HG03521 (cell line): ENCODE data around the gene ITGAD.
"Not testable (repeated sequence)": the region's sequence is repeated elsewhere in the genome, so short reads cannot be mapped to it uniquely, and the experiment has no call there.

Source experiments
- ATAC-seq: cut with Tn5 transposase; IDR thresholded peaks from one replicate; pipeline ENCODE4 v1.9.1; 2021; ENCODE audit warnings: mild to moderate bottlenecking, moderate library complexity; ENCODE audit not compliant: unreplicated experiment

Gene ITGAD

DNA sequence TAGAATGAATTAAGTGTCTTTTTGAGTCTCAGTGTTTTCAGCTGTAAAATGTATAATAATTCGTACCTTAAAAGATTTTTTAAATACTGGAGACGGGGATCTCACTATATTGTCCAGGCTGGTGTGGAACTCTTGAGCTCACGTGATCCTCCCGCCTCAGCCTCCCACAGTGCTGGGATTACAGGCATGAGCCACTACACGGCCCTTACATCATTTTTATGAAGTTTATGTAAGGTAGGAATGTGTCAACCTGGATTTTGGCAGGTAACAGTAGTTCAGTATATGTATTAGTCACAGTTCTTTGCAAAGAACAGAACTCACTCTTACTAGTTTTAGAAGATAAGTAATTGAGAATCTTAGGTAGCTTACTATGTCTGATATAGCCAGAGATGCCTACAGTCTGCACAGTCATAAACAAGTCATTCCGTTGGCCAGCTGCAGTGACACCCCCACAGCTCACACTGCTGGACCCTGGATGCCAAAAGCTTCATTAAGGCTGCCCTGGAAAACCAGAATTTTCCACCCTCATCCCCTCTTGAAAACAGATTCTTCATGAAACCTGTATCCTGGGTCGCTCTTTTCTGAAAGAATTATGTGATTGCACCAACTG is 35.6 kb downstream of the ITGAD start:
- no peak for ATAC-seq

DNA sequence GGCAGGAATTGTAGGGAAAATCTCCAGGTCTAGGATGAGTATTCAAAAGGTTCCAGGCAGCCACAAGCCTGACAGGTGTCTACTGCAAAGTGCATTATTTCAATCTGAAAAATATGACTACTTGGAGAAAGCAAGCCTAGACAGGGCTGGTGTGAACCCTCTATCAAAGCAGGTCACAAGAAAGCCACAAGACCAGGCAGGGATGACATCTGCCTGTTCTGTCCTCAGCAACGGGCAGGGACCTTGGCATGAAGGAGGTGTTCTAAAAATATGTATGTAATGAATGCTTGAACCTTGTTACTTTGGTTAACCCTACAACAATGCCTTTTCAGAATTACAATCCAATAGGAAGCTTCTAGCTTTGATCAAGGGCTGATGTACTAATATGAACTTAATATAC is 36.2 kb downstream of the ITGAD start:
- ATAC-seq: no peak

DNA sequence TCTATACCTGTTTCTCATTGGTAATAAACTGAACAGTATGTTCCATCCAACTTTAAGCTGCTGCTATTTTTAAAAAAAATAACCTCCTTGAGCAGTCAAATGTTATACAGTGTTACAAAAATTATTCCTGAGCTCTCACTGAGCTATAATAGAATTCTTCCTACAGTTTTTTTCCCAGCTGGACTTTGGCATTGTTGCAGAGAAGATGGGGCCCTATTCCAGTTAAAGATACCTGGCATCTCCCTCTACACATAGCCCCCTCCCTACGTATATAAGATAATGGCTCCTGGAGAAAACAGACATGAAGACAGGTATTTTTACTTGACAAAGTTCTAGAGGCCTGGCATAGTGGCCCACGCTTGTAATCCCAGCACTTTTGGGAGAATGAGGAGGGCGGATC is 36.7 kb downstream of the ITGAD start:
- ATAC-seq: no peak

GRCh38 chr16:31430380-31431052 is 37.4 kb downstream of the ITGAD start:
- no peak for ATAC-seq

DNA sequence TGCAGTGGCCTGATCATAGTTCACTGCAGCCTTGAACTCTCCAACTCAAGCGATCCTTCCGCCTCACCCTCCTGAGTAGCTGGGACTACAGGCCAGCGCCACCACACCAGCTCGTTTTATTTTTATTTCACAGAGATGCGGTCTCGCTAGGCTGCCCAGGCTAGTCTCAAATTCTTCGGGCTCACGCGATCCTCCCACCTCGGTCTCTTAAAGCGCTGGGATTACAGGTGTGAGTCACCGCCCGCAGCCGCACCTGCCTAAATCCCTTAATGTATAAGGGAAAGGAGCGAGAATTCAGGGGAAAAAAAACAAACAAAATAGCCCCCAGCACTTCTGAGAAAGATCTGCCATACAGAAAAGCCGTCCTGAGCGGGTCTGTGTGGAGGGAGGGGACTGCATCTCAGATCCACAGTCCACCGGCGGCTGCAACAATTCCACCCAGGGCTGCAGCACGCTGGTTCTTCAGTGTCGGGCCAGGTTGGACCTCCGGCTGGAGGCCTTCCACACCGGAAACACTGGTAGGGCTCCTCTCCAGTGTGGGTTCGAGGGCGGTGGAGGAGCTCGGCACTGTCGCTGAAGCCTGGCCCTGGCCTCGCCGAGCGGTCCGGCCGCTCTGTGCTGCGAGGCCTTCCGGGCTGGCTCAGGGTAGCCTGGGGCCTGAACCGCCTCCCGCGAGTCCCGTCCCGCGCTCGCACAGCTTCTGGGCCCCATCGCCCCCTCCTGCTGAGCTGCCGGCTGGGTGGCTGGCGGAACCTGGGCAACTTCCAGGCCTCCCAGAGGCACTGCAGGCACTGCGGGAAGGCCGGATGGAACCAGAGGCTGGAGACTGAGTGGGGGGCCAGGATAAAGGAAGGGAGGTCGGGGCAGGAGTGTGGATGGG is 42.4 kb downstream of the ITGAD start:
- no peak for ATAC-seq

- no peak for ATAC-seq
Observed at GRCh38 chr16:31436221-31437045, 43.3 kb downstream of the ITGAD start.

- ATAC-seq: no peak
Observed at GRCh38 chr16:31438414-31438813, 45.3 kb downstream of the ITGAD start.

DNA sequence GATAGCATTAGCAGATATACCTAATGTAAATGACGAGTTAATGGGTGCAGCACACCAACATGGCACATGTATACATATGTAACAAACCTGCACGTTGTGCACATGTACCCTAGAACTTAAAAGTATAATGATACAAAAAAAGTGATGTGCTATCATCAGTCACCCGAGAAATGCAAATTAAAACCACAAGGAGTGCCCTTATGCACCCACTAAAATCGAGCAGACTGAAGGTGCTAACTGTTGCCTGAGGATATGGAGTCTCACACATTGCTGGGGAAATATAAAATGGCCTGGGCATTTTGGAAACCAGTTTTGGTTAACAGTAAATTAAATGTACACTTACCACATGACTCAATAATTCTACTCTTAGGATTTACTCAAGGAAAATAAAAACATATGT is 45.9 kb downstream of the ITGAD start:
- not testable (repeated sequence) for ATAC-seq

DNA sequence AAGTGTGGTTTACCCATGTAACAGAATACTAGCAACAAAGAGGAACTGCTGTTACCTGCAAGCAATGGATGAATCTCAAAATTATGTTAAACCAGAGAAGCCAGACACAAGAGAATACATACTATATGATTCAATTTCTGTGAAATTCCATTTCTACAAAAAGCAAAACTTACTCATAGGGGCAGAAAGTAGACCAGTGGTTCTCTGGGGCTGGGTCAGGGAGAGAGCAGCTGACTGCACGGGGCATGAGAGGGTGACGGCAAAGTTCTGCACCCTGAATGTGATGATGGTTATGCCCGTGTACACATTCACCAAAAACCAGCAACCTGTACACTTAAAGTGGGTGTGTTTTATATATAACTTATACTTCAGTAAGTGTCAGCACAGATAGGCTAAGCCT is 46.4 kb downstream of the ITGAD start:
- no peak for ATAC-seq

- no peak for ATAC-seq
Observed at GRCh38 chr16:31440516-31441184, 47.5 kb downstream of the ITGAD start.

DNA sequence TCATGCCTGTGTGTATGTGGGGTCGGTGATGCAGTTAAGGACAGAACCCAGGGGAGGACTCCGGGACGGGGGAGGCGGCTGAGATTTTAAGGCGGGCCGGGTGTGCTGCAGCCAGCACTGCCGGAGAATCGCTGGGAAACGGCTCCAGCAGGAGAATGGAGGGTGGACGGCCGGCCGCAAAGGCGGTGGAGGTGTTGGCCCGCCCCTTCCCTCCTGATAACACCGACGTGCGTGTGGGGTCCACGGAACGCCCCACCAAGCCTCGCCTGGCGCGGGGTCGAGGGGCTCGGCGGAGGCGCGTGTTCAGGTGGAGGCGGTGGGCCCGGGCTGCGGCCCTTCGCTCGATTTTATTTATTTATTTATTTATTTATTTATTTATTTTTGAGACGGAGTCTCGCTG is 48.8 kb downstream of the ITGAD start:
- ATAC-seq: no peak

- not testable (repeated sequence) for ATAC-seq
Observed at GRCh38 chr16:31445931-31446330, 52.8 kb downstream of the ITGAD start.

- ATAC-seq: no peak
Observed at GRCh38 chr16:31451201-31451600, 58.1 kb downstream of the ITGAD start.

- no peak for ATAC-seq
Observed at GRCh38 chr16:31451681-31452351, 58.7 kb downstream of the ITGAD start.

- no peak for ATAC-seq
Observed at GRCh38 chr16:31452631-31453106, 59.5 kb downstream of the ITGAD start.

DNA sequence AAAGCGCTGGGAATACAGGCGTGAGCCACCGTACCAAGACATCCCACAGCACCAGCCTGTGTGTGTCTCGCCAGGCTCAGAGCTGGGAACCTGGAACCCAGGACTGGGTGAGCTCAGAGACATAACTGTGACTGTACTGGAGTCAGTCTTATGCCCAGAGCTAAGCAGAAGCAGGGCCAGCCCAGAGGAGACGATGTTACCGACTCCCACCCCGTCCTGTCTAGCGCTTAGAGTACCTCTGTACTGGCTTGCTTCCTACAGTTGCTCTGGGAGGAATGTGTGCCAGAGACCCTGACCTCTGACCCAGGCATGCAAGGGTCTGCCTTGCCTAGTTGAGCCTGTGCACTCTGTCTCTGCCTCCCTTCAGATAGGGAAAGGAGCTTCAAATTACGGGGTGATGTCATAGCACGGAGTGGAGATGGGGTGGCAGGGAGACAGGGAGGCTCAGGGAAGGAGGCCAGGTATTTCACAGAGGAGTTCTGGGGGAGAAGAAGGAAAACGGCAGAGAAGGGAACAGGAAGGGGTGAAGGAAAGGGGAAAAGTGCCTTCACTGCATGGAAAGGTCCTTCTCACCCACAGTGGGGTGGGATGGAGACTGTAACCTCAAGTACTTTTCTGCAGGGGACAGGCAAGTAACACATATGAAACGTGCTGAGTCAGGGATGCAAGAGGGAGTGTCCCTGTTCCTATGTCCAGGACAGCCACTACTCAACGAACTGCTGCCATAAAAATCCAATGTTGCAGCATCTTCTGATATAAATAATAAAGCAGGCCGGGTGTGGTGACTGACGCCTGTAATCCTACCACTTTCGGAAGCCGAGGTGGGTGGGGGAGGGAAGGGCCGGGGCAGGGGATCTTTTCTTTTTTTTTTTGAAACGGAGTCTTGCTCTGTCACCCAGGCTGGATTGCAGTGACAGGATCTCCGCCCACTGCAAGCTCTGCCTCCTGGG is 60.4 kb downstream of the ITGAD start:
- ATAC-seq: no peak

DNA sequence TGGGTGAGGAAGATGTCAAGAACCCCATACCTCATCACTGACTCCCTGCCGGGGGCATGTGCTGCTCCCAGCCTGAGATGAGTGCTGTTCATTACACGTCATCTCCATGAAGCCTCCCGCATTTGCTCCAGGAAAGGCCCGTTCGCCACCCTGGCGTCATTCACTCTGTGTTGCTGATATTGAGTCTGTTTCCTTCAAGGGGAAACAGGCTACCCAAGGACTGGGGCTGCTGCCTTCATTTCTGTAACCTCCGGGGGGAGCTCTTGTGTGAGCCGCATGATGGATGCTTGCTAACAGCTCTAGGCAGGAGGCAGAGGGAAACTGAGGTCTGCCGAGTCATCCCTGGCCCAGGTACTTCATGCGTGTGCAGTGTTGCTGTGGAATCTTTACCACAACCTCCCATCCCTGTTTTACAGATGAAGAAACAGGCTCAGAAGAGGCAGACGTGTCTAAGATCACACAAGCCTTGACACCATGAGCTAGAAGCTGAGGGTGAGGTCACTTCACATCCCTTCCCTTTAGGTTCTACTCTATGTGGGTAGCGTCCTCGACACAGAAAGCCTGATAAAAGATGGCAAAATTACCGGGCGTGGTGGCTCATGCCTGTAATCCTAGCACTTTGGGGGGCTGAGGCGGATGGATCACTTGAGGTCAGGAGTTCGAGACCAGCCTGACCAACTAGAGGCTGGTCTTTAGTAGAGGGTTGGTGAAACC is 62.6 kb downstream of the ITGAD start:
- no peak for ATAC-seq

DNA sequence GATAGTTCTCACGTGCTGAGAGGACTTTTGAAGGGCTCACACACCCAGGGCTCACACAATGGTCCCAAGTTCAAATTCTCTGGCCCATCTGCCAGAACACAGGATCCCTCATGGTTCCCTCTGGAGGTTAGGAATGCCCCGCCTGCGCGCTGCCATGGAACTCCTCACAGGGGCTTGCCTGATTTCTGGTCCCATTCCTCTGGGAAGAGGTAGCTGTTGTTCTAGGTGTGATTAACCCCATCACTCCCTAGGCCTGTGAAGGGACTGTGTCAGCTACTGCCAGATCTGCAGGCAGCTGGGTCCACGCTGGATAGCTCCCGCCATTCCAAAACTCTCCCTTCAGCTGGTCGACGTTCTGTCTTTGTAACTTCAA is 63.8 kb downstream of the ITGAD start:
- ATAC-seq: no peak
